OCI-LY7 (cell line): ENCODE measurements around the gene CFAP74.

ENCODE experiments used
- CTCF ChIP-seq: fragments of 200-600 bp; sonication (generic); conservative IDR thresholded peaks from 2 replicates; pipeline ENCODE4 v1.5.1; 2014; ENCODE audit warnings: mild to moderate bottlenecking, antibody characterized with exemption, low read length, moderate library complexity, mixed read lengths
- EZH2phosphoT487 ChIP-seq: fragments of 200-600 bp; sonication (generic); IDR thresholded peaks from 2 replicates; pipeline ENCODE4 v1.6.1; 2018; ENCODE audit warnings: low read depth, borderline replicate concordance, mild to moderate bottlenecking, mixed run types, antibody characterized with exemption, low read length, moderate library complexity, mixed read lengths

- TF ChIP-seq CTCF (no peak), EZH2phosphoT487 (no peak)
These were observed 80.4 kb downstream of the CFAP74 start for GRCh38 chr1:1922956-1923833.
